HFFc6 (cell line): Measurements from ENCODE around the gene TXNDC15. TPM values are rescaled to one million over a fixed set of nuclear protein-coding genes. Genes with fewer than 3 reads are reported as not detected.

Source experiments
- DNase-seq: peaks from one replicate; pipeline ENCODE4 v3.0.0-alpha.2; 2018
- H3K27ac Mint-ChIP-seq: 2 replicates; pipeline ENCODE4 v1.8.0; 2020; ENCODE audit warnings: mild to moderate bottlenecking, mixed read lengths
- H3K27me3 Mint-ChIP-seq: 2 replicates; pipeline ENCODE4 v1.8.0; 2021; ENCODE audit warnings: mild to moderate bottlenecking, moderate library complexity, mixed read lengths; ENCODE audit not compliant: insufficient read depth
- H3K36me3 Mint-ChIP-seq: 2 replicates; pipeline ENCODE4 v1.8.0; 2021; ENCODE audit warnings: low read depth, mixed read lengths
- H3K4me1 Mint-ChIP-seq: 2 replicates; pipeline ENCODE4 v1.8.0; 2020; ENCODE audit warnings: low read depth, mixed read lengths
- H3K4me3 Mint-ChIP-seq: 2 replicates; pipeline ENCODE4 v1.8.0; 2020; ENCODE audit warnings: mild to moderate bottlenecking, moderate library complexity, mixed read lengths
- H3K9me3 Mint-ChIP-seq: 2 replicates; pipeline ENCODE4 v1.8.0; 2020; ENCODE audit warnings: mild to moderate bottlenecking, mixed read lengths
- CTCF ChIP-seq: fragments of 200-600 bp; sonication (generic); IDR thresholded peaks from 2 replicates; pipeline ENCODE4 v1.5.0; 2021; ENCODE audit warnings: antibody characterized with exemption, mild to moderate bottlenecking
- total RNA-seq, 6 experiments: library from RNA; stranded (reverse); fragmentation: NEBNext Ultra II Directional; extraction: Animal tissue kit (Norgen Biotek cat#: 25700); gene quantifications; 2 replicates in 1 of 6; 3 replicates in 5 of 6; pipeline ENCODE4 v1.2.3, GENCODE V29; 2021

TXNDC15 gene
- total RNA-seq, 6 experiments from 2014 or later: 106 to 127 (median 125) TPM

- no peak overlapping the region for H3K27ac Mint-ChIP-seq
Measured at GRCh38 chr5:134911285-134912206, 37.4 kb downstream of the TXNDC15 start.

GRCh38 chr5:134913254-134913653, 39.1 kb downstream of the TXNDC15 start:
- no peaks in the 10 kb centered on the region for H3K27me3 Mint-ChIP-seq
- no peaks in the 10 kb centered on the region for H3K36me3 Mint-ChIP-seq
- H3K27ac Mint-ChIP-seq: no peak overlapping the region
- H3K4me1 Mint-ChIP-seq: no peaks in the 10 kb centered on the region
- no peak for DNase-seq
- no peak overlapping the region for H3K4me3 Mint-ChIP-seq
- no peak for TF ChIP-seq CTCF
- H3K9me3 Mint-ChIP-seq: no peaks in the 10 kb centered on the region

More at GRCh38 chr5:134911285-134912206, 37.4 kb downstream of the TXNDC15 start:
- Mint-ChIP-seq H3K36me3 (no peaks in the 10 kb centered on the region), H3K27me3 (no peaks in the 10 kb centered on the region), H3K9me3 (no peaks in the 10 kb centered on the region), H3K4me3 (no peak overlapping the region), H3K4me1 (0 out of 2 replicates have a peak, but pooled peaks cover 3% of the 10 kb centered on the region)
- no peak for DNase-seq
- TF ChIP-seq CTCF: no peak

- Mint-ChIP-seq H3K4me3 (no peak overlapping the region), H3K27ac (no peak overlapping the region), H3K36me3 (no peaks in the 10 kb centered on the region; the same call in 1 of the 2 replicates), H3K9me3 (no peaks in the 10 kb centered on the region), H3K27me3 (no peaks in the 10 kb centered on the region), H3K4me1 (no peaks in the 10 kb centered on the region)
- DNase-seq: no peak
- TF ChIP-seq CTCF: no peak
Measured at GRCh38 chr5:134913795-134914194, 39.6 kb downstream of the TXNDC15 start.

GRCh38 chr5:134917070-134917815, 43.1 kb downstream of the TXNDC15 start:
- no peak for DNase-seq
- TF ChIP-seq CTCF: peak; percentile 53; the same call in 1 of the 2 replicates
- Mint-ChIP-seq H3K4me1 (peaks cover 8% of the 10 kb centered on the region), H3K36me3 (peaks cover 6% of the 10 kb centered on the region), H3K9me3 (no peaks in the 10 kb centered on the region), H3K27ac (no peak overlapping the region), H3K4me3 (no peak overlapping the region), H3K27me3 (no peaks in the 10 kb centered on the region)

DNA sequence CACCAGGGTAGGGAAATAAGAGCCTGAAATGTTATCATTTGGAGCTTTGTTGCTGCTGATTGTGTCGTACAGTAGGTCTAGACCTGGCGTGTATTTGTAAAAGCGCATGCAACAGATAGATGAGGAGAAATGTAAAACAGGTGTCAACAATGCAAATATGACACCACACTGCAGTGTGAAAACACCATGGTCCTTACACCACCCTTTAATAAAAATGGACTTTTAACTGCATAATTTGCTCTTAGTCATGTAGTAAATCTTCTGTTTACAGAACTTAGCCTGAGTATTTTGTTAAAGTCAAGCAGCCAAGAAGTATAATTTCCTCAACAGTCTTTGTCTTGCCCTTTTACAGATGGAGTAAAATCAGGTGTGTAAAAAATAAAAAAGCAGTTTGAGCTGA, 44.7 kb downstream of the TXNDC15 start:
- H3K4me1 Mint-ChIP-seq: peaks cover 8% of the 10 kb centered on the region
- no peak overlapping the region for H3K27ac Mint-ChIP-seq
- H3K4me3 Mint-ChIP-seq: no peak overlapping the region
- H3K9me3 Mint-ChIP-seq: no peaks in the 10 kb centered on the region
- DNase-seq: no peak
- H3K36me3 Mint-ChIP-seq: peaks cover 8% of the 10 kb centered on the region
- TF ChIP-seq CTCF: no peak
- no peaks in the 10 kb centered on the region for H3K27me3 Mint-ChIP-seq
